RKO (cell line): Measurements from ENCODE around the gene JHY.

Experiments
- DNase-seq: peaks from one replicate; pipeline ENCODE4 v3.0.0-alpha.2; 2016; ENCODE audit warnings: low spot score

The JHY gene

DNA sequence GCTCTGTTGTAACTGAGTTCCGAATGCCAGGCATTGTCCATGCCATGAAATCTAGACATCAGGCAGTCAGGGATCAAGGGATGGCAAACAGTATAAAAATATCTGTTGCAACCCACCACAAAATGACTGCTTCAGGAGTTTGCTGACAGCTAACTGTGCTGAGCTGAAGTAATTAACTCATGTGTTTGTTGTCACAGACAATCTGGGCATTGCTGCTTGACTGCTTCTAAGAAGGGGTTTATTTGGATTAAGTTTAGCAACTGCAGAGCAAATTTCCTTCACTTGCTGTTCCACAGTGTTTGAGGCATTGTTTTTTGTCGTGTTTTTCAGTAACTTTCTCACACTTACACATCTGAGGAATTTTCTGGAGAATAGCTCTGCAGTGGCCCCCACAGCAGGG is 68.7 kb downstream of the JHY start:
- DNase-seq: no peak

DNA sequence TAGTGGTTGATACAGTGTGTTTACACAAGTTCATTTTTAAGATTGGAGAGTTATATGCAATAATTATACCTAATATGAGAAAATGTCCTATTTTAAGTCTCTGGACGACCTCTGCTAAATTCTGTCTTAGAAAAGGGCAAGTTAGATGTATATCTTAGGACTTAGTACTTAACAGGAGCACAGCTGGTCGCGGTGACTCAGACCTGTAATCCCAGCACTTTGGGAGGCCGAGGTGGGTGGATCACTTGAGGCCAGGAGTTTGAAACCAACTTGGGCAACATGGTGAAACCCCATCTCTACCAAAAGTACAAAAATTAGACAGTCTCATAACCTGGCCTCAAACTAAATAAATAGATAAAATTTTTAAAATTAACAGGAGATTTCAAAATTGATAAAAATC is 71.9 kb downstream of the JHY start:
- DNase-seq: no peak

DNA sequence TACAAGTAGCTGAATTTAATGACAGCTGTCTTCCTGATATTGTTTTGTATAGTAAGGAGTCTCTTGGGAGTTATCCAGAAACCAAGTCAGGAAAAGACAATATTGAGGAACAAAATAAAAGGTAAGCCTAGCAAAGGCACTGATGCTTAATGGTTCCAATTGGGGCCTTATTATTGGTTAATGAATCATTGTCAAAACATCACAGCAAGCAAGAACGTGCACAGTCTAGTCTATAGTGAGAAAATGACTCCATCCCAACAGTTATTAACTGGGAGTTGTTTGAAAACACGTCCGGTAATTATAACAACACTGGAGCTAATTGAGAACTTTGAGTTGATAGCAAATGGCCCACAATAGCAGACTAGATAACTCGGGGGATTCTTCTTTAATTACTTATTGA is 81.4 kb downstream of the JHY start:
- no peak for DNase-seq

DNA sequence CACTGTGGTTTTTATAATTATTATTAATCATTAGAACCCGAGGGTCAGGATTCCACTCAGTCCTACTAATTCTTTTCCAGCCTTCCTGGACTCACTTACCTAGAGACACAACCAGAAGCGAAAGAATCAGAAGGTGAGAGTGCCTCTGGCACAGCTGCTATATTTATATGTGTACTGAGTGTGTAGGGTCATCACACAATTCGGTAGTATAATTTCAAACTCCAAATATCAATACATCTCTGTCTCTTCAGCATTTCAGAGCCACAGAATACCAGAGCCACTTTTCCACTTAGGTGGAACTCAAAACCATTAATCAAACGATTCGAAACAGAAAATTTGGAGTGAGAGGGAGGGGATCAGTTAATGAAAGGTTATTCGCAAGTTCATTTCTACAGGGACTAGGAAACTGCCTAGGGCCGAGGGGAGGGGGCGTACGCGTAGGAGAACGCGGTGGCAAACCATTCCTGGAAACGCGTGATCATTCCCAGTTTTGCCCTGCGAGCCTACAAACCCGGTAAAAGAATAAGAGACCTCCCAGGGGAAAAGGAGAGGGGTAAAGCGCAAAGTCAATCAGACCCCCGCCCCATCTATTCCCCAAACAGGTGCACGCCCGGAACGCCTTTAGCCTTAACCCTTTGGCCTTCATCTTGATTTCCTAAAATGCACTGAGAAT is 93.6 kb downstream of the JHY start:
- DNase-seq: no peak

DNA sequence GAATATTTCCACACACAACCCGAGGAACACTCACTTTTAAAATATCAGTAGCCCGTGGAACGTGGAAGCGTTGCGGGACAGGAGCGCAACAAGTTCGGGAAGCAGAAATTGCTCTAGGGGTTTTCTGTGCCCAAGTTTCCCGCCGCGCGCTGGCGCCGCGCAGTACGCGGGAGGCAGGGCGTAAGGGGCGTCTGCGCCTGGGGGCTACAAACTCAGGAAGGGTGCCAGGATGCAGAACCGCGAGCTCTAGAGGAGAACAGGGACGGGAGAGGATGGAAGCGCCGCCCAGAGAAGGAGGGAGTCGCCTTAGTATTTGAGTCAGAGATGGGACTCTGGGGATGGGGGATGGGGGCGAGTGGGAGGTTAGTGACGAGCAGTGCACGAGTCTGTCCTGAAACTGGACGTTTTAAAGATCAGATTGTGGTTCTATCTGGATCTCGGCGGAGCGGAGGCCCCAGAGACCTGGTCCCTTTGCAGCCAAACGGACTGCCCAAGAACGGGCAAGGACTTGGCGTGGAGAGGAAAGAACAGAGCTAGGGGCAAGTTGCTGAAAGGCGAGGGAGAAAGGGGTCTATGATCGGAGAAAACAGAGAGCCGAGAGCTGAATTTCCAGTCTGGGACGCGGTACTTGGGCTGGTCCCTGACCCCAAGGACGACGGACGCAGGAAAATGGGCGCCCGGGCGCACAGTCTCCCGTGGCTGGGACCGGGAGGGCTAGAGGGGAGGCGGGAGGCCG is 94.3 kb downstream of the JHY start:
- DNase-seq: no peak

DNA sequence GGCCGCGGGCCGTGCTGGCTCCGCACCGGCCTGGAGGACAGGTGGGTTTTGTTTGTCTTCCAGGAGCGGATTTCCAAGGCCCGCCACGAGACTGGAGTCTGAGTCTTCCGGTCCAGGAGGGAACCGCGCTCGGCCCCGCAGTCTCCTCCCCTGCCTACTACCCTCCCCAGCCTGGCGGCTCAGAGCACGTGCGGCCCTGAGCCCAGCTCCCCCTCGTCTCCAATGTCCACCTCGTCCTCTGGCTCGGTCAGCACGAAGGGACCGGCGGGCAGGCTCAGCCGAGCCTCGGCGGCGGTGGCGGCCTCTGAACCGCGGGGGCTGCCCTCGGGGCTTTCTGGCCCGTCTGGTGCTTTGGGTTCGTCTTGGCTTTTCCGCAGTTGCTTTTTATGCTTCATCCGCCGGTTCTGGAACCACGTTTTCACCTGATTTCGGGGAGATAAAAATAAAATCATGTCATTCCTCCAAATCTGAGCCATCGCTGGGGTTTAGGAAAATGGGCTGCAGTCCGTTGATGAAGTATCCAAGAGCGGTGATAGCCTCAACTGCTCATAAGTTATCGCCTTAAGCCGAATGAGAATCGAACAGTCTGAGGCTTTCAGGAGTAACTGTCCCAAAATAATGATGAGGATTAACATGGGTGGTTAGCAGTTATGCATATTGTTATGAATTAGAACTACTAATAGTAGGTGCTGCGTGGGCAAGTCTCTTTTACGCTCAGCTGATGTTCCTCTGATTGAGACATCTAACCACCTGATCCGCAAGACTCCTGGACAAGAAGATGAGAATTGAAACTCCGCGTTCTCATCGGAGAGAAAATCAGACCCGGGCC is 95.1 kb downstream of the JHY start:
- no peak for DNase-seq

DNA sequence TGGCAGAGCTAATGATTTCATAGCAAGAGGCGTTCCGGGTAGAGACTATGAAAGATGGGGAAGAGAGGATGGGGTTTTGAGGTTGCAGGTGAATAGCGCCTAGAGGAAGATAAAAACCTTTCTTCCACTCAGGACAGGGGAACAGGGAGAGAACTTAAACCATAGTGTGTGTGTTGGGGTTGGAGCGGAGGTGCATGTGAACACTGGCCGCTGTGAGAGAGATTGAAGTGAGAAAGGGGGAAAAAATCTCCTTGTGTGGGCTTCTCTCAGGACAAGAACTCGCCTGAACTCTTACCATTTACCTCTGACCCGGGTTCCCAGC is 95.7 kb downstream of the JHY start:
- no peak for DNase-seq

DNA sequence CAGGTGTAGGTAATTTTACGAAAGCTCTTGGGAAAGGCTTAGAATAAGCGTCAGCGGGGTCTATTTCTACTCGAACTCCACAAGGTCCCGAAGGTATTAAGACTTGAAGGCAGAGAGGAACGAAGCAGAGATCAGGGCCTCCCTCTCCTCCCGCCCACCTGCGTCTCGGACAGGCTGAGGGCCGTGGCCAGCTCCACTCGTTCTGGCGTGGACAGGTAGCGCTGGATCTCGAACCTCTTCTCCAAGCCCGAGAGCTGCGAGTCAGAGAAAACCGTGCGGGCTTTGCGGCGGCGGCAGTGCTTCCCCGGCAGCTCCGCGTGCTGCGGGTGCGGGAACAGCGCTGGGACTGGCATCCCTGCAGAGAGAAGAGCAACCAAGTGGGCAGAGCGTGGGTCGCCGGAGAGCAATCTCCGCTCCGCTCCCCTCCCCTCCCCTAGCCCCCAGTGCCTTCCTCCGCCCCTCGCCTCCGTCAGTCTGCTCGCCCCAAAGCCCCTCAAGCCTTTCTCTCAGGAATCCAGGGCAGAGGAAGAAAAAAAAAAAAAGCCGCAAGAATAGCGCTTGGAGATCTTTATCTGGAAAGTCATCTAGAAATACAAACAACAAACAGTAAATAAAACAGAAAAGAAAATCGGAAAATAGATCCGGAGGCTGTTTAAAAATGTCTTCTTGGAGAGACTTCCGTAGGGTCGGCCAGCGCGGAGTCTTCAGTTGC is 96.7 kb downstream of the JHY start:
- no peak for DNase-seq

DNA sequence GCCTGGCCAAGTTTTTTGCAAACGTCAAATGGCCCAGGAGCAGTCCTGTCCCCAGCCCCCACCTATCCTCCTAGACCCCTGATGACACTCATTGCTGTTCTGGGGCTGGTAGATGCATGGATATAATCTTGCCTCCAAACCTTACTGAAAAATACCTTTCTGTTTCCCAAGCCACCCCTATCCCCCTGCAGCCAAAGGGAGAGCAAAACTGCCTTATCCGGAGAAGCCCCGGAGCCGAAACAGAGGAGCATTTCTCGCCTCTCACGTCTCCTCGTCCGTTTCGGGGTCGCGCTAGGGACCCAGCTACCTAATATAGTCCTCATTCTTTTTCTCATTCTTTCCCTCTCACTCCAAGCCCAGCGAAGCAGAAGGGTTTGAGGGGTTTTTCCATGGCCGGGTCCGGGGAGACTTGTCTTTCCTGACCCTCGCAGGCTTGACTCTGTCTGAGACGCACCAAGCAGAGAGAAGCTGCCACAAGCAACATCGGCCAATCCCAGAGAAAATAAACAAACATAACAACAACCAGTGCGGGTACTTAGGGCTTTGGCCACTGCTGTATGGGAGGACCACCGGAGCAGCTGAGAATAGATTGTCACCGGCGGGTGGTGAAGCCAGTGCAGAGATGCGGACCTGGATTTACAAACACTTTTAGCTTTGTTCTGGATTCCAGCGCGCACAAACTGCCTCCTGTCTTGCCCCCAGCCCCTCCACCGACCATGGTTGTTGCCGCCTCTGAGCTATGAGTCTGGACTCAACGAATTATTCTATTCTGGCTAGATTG is 97.4 kb downstream of the JHY start:
- no peak for DNase-seq

DNA sequence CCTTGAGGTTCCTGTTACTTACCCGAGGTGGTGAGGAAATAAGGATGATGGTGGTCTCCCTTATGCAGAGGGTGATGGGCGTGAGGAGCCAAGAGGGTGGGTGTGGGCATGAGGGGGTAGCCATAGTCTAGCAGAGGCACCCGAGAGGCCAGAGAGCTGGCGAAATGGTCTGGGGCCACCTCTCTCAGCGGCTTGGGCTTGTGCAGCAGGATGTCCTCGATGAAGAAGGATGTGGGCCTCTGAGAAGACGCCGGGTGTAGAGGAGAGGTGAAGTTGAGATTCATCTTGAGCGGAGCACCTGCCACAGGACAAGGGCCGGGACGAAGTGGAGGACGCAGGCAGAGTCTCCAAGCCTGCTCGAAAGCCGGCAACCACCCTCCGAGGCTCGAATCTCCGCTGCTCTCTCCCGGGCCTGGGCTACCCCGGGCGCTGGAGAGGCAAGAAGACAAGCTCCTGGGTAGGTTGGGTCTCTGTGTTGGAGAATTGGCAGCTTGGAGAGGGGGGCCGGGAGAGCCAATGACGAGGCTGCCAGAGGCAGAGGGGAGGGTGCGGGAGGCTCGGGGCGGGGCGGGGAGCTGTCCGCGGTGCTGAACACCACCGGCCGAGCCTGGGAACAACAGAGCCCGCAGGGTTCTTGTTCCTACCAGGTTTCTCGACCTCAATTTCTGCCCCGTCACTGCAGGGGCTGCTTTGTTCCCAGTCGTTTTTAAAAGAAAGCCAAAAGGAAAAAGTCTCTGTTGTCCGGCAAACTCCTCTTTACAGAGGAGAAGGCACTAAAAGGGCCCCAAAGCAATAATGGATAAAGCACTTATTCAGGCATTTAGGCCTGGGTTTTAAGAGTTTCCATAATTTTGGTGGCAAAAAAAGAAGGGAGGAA is 99.1 kb downstream of the JHY start, which contains the start of gene BSX:
Gene BSX, minus strand, starts transcription at position 447 of the 877 bp plus-strand sequence. Its CDS starts 163 bp downstream, at position 284.
- DNase-seq: peak; percentile 65

DNA sequence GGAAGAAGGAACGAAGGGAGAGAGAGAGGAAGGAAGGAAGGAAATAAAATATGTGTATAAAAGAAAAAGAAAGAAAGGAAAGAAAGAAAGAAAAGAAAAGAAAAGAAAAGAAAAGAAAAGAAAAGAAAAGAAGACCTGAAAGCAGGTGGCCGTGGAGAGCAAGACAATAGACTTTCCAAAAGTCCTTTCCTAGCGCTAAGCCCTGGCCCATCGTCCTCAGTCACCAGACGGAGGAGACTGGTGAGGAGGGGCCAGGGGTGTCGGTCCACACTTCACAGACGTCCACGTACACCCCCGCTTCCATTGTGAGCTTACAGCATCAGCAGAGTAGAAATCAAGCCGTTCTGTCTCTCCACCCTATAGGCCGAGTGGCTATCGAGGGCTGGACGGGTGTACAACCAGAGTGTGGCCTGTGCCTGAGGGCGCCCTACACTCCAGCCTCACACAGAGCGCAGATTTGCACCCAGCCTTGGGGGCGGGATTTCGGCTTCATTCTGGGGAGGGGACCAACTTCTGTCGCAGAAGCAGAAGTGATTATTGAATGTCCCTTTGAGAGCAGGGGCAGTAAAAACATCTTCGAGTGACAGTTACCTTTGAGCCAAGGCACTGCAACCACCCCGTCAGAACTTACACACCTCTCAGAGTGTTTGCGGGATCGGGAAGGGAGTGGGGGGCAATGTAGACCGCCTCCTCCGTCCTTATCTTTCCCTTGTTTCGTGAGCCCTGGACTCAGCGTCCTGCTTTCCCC is 101.1 kb downstream of the JHY start:
- DNase-seq: no peak

DNA sequence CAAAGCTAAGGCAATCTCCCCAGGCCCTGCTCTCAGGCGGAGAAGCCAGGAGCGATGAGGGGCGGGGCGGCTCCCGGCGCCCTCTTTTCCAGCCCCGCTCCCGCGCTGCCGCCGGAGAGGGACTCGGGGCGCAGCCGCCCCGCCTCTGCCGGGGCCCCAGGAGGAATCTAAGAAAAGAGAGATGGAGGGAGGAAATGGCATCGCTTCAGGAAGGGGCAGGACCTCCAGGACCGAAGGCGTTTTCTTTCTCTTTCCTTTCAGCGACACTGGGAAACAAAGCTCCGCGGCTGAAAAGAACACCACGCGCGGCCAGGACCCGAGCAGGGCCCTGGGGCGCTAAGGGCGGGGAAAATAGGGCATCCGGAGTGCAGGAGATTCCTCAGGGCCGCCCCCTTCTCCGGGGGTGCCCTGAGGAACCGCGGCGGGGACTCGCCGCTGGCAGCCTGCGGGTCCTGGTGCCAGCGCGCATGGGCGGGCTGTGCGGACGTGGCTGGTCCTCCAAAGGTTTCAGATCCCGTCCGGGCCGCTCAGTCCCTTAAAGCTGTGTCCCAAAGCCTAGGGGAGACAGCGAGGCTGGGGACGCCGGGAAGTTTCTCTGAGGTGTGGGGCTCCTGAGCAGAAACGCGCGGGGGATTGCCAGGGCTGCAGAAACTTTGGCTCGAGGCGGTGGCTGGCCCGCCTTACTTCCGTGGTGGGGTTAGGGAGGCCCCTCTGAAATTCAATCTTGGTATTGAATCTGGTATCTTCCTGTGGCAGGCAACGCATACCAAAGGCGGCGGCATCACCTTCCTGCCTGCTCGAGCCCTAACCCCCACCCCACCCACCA is 101.8 kb downstream of the JHY start:
- no peak for DNase-seq

DNA sequence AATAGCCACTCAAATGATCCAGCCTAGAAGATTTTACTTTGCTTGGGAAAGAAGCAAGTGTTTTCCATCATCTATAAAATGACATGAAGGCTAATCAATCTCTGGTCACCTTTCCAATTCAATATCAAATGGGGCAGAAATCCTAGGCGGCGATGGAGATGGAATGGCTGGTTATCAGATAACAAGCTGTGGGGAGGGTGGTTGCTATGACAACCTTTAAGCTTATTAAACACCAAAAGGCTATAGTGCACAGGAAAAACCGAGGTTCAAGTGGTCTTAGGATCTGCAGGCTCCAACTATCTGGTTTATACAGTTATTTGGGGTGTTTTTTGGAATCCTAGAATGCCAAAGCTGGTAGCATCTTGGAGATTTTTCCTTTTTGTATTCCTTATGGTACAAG is 113.0 kb downstream of the JHY start:
- no peak for DNase-seq

DNA sequence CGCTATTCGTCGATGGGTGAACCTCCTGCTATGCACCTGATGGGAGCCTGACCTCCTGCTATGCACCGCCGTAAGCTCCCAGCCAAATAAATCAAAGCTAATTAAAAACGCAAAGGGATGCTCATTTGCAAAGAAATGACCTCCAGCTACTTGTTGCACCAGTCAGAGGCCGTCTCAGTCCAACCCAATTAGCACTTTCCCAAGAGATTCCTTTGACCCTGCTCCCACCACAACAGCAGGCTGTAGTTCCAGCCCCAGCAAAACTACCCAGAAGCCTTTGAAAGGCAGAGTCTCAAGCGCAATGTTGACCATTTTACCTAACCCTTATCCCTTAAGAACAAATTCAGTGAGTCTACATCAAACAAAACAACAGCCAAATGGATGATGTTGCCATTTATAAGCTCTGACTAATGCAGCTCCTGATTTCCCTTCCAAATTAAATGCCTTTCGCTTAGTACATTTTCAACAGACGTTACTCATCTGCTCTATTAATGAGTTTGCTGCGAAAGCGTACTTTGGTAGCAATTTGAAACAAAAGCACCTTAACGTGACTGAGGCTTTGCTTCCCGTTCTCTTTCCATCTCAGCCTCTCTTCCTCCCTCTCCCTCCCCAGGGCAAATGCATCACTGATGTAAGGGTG is 116.3 kb downstream of the JHY start:
- DNase-seq: no peak

DNA sequence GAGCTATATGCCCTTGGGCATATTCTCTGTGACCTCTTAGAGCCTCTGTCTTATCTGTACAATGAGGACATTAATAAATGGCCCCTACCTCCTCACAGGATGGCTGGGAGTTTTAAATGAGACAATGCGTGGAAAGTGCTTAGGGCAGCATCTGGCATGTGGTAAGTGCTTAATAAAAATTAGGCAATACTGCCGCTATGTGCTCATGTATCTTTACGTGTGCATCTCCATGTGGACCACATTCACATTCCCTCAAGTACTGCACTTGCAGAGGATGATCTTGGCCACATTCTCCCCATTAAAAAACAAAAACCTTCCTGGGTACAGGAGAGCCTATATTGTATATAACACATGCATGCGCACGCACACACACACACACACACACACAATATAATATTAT is 118.2 kb downstream of the JHY start:
- no peak for DNase-seq

DNA sequence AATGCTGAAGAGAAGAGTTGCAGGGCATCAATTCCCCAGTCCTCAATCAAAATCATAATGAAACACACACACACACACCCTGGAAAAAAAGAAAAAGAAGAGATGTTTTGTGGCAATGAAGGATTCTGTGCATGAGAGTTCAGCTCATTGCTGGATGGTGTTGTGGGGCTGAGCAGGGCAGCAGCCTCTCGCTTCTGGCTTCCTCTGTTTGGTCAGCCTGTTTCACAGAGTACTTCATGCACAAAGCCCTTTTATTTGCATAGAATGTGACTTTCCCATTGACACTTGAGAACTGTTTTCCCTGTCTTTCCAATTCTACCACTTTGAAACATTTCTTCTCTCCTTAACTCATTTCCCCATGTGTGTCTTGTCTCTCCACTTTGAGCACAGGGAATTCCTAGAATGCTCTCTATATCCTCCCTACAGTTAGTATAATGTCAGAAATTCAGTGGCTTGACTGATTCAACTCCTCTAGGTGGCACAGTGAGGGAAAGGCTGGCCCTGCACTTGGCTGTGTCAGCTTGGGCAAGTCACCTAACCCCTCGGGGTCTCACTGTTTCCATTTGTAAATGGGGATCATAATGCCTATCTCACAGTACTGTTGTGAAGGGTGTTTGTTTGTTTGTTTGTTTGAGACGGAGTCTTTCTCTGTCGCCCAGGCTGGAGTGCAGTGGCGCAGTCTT is 124.4 kb downstream of the JHY start:
- DNase-seq: no peak
